GM19023 (cell line): ENCODE results near the gene S100A14.

Source experiments
- ATAC-seq: cut with Tn5 transposase; IDR thresholded peaks from one replicate; pipeline ENCODE4 v1.9.1; 2021; ENCODE audit warnings: mild to moderate bottlenecking, moderate library complexity; ENCODE audit not compliant: unreplicated experiment

Gene S100A14

GRCh38 chr1:153616144-153616916, at the start of gene S100A14:
TSS of gene S100A14 (minus strand) at chr1:153616325. CDS start at chr1:153615858, 467 bp downstream.
- no peak for ATAC-seq

- no peak for ATAC-seq
Measured at GRCh38 chr1:153663211-153663610, 47.1 kb upstream of the S100A14 start.

- no peak for ATAC-seq
Measured at GRCh38 chr1:153662269-153662668, 46.1 kb upstream of the S100A14 start.

GRCh38 chr1:153661111-153661708, 45.1 kb upstream of the S100A14 start:
- ATAC-seq, result no peak

GRCh38 chr1:153659656-153660055, 43.5 kb upstream of the S100A14 start:
- no peak for ATAC-seq

- no peak for ATAC-seq
Measured at GRCh38 chr1:153659175-153659534, 43.0 kb upstream of the S100A14 start.

GRCh38 chr1:153658400-153659174, 42.5 kb upstream of the S100A14 start, which contains the start of gene SNAPIN:
TSS of gene SNAPIN (plus strand) at chr1:153658703. CDS start at chr1:153658744, 41 bp downstream.
- ATAC-seq, result peak; percentile 90

GRCh38 chr1:153655333-153655732, 39.2 kb upstream of the S100A14 start:
- no peak for ATAC-seq

GRCh38 chr1:153652805-153653500, 36.8 kb upstream of the S100A14 start:
- ATAC-seq, result no peak

- no peak for ATAC-seq
Measured at GRCh38 chr1:153651771-153652170, 35.6 kb upstream of the S100A14 start.

GRCh38 chr1:153649863-153650235, 33.7 kb upstream of the S100A14 start:
- no peak for ATAC-seq

GRCh38 chr1:153649137-153649862, 33.2 kb upstream of the S100A14 start:
- ATAC-seq, result no peak

GRCh38 chr1:153648000-153648643, 32.0 kb upstream of the S100A14 start:
- ATAC-seq, result no peak

GRCh38 chr1:153647346-153647714, 31.2 kb upstream of the S100A14 start:
- no peak for ATAC-seq

GRCh38 chr1:153646672-153647345, 30.7 kb upstream of the S100A14 start:
- no peak for ATAC-seq

GRCh38 chr1:153643816-153644215, 27.7 kb upstream of the S100A14 start:
- no peak for ATAC-seq

- ATAC-seq, result no peak
Measured at GRCh38 chr1:153643100-153643499, 27.0 kb upstream of the S100A14 start.

GRCh38 chr1:153642161-153642560, 26.0 kb upstream of the S100A14 start:
- ATAC-seq, result no peak

- no peak for ATAC-seq
Measured at GRCh38 chr1:153640861-153641260, 24.7 kb upstream of the S100A14 start.
